Astrocyte (in vitro differentiated cells and primary cell): ENCODE measurements around the gene GRM7. TPM values are rescaled to one million over a fixed set of nuclear protein-coding genes. Genes with fewer than 3 reads are reported as not detected.

Source experiments
- DNase-seq: peaks from one replicate; pipeline ENCODE4 v3.0.0-alpha.2; 2010; ENCODE audit warnings: low read depth
- FAIRE-seq: peaks from 2 replicates; lab custom pipeline; 2011; peaks lifted over from hg19 to GRCh38; lab: Jason Lieb, UNC
- H2AFZ ChIP-seq: 2 replicates; pipeline ENCODE4 v1.6.0; 2012; ENCODE audit warnings: low read depth, low read length, inconsistent platforms
- H3K27ac ChIP-seq: 2 replicates; pipeline ENCODE4 v1.5.1; 2011; ENCODE audit warnings: low read depth, low read length, inconsistent platforms
- H3K27me3 ChIP-seq: 2 replicates; pipeline ENCODE4 v1.6.0; 2011; ENCODE audit warnings: low read length, inconsistent platforms; ENCODE audit not compliant: insufficient read depth
- H3K36me3 ChIP-seq: 2 replicates; pipeline ENCODE4 v1.5.1; 2011; ENCODE audit warnings: low read length, inconsistent platforms; ENCODE audit not compliant: insufficient read depth
- H3K4me1 ChIP-seq: 2 replicates; pipeline ENCODE4 v1.5.1; 2011; ENCODE audit warnings: low read length, inconsistent platforms; ENCODE audit not compliant: insufficient read depth
- H3K4me2 ChIP-seq: 2 replicates; pipeline ENCODE4 v1.6.0; 2012; ENCODE audit warnings: low read length, inconsistent platforms
- H3K4me3 ChIP-seq: 2 replicates; pipeline ENCODE4 v1.5.1; 2011; ENCODE audit warnings: low read depth, mild to moderate bottlenecking, low read length, inconsistent platforms; ENCODE audit not compliant: insufficient read depth
- H3K79me2 ChIP-seq: 2 replicates; pipeline ENCODE4 v1.6.0; 2012; ENCODE audit warnings: mild to moderate bottlenecking, low read length, inconsistent platforms; ENCODE audit not compliant: insufficient read depth
- H3K9ac ChIP-seq: 2 replicates; pipeline ENCODE4 v1.6.0; 2012; ENCODE audit warnings: mild to moderate bottlenecking, low read length, inconsistent platforms
- H3K9me3 ChIP-seq: 2 replicates; pipeline ENCODE4 v1.5.1; 2012; ENCODE audit warnings: low read depth, mild to moderate bottlenecking, low read length, inconsistent platforms; ENCODE audit not compliant: insufficient read depth
- H4K20me1 ChIP-seq: 2 replicates; pipeline ENCODE4 v1.6.0; 2012; ENCODE audit warnings: low read length, inconsistent platforms; ENCODE audit not compliant: insufficient read depth
- H3K27ac Mint-ChIP-seq: one replicate; pipeline ENCODE4 v1.8.0; 2021; ENCODE audit warnings: mild to moderate bottlenecking, mixed read lengths; ENCODE audit not compliant: unreplicated experiment
- H3K27me3 Mint-ChIP-seq: one replicate; pipeline ENCODE4 v1.8.0; 2021; ENCODE audit warnings: low read depth, mixed read lengths; ENCODE audit not compliant: unreplicated experiment
- H3K36me3 Mint-ChIP-seq: one replicate; pipeline ENCODE4 v1.8.0; 2021; ENCODE audit warnings: low read depth, mixed read lengths; ENCODE audit not compliant: unreplicated experiment
- H3K4me1 Mint-ChIP-seq: one replicate; pipeline ENCODE4 v1.8.0; 2021; ENCODE audit warnings: low read depth, mixed read lengths; ENCODE audit not compliant: unreplicated experiment
- H3K4me3 Mint-ChIP-seq: one replicate; pipeline ENCODE4 v1.8.0; 2021; ENCODE audit warnings: mild to moderate bottlenecking, moderate library complexity, mixed read lengths; ENCODE audit not compliant: unreplicated experiment
- H3K9me3 Mint-ChIP-seq: one replicate; pipeline ENCODE4 v1.8.0; 2021; ENCODE audit warnings: mild to moderate bottlenecking, mixed read lengths; ENCODE audit not compliant: unreplicated experiment
- EZH2 ChIP-seq: IDR thresholded peaks from 2 replicates; pipeline ENCODE4 v1.6.1; 2012; ENCODE audit warnings: mild to moderate bottlenecking, low read length, inconsistent platforms; ENCODE audit not compliant: insufficient read depth
- total RNA-seq: library from RNA; stranded (reverse); gene quantifications from 2 replicates; pipeline ENCODE4 v1.2.1, GENCODE V29; 2021
- TF ChIP-seq, protein P1 (sequence below): IDR thresholded peaks from 2 replicates; pipeline ENCODE4 v1.5.1; 2011; ENCODE audit warnings: low read depth, mild to moderate bottlenecking, inconsistent platforms, low read length, moderate library complexity; ENCODE audit not compliant: insufficient read depth

GRM7 gene
- total RNA-seq, 1 donor from 2014 or later, result not detected

DNA sequence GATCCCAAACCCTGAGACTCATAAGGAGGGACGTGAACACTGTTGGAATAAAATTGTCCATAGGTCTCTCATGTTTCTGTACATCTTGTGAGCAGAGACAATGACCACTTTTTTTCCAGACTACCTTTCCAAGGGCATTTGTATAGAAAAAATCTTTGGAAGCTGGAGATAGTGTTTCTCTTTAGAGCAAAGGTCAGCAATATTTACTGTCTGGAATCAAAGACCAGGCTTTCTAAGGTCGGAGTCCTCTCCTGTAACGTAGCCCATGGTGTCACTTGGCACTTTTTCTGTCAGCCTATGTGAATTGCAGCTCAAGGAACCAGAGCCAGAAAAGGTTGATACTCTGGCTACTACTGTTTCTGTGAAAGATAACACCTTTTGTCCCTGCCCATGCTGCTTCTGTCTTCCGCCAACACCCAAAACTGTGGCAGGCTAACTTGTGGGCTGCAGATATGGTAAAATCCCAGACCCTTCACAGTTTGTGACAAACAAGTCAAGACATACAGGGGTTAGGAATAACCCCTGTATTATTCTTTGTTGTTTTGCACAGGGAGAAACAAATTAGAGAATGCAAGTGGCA lies 578.3 kb downstream of the GRM7 start:
- Histone ChIP-seq H3K4me1 (no peaks in the 10 kb centered on the region), H3K27me3 (no peaks in the 10 kb centered on the region), H3K9me3 (no peaks in the 10 kb centered on the region), H2AFZ (no peak overlapping the region), H3K4me3 (no peak overlapping the region), H3K9ac (no peak overlapping the region), H3K27ac (no peak overlapping the region), H3K79me2 (no peaks in the 10 kb centered on the region), H3K36me3 (no peaks in the 10 kb centered on the region), H4K20me1 (no peaks in the 10 kb centered on the region), H3K4me2 (no peak overlapping the region)
- Mint-ChIP-seq H3K4me3 (no peak overlapping the region), H3K9me3 (no peaks in the 10 kb centered on the region), H3K27ac (no peak overlapping the region), H3K4me1 (no peaks in the 10 kb centered on the region), H3K27me3 (peaks cover 3% of the 10 kb centered on the region), H3K36me3 (no peaks in the 10 kb centered on the region)
- FAIRE-seq, result no peak
- no peak for TF ChIP-seq EZH2
- TF ChIP-seq, protein P1, sequence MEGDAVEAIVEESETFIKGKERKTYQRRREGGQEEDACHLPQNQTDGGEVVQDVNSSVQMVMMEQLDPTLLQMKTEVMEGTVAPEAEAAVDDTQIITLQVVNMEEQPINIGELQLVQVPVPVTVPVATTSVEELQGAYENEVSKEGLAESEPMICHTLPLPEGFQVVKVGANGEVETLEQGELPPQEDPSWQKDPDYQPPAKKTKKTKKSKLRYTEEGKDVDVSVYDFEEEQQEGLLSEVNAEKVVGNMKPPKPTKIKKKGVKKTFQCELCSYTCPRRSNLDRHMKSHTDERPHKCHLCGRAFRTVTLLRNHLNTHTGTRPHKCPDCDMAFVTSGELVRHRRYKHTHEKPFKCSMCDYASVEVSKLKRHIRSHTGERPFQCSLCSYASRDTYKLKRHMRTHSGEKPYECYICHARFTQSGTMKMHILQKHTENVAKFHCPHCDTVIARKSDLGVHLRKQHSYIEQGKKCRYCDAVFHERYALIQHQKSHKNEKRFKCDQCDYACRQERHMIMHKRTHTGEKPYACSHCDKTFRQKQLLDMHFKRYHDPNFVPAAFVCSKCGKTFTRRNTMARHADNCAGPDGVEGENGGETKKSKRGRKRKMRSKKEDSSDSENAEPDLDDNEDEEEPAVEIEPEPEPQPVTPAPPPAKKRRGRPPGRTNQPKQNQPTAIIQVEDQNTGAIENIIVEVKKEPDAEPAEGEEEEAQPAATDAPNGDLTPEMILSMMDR, result no peak
- no peak for DNase-seq

- Histone ChIP-seq H3K27ac (no peak overlapping the region), H4K20me1 (no peaks in the 10 kb centered on the region), H3K9ac (no peak overlapping the region), H3K4me1 (no peaks in the 10 kb centered on the region), H3K4me2 (no peak overlapping the region), H3K4me3 (no peak overlapping the region), H2AFZ (no peak overlapping the region), H3K79me2 (no peaks in the 10 kb centered on the region), H3K27me3 (no peaks in the 10 kb centered on the region), H3K9me3 (no peaks in the 10 kb centered on the region), H3K36me3 (no peaks in the 10 kb centered on the region)
- no peak for TF ChIP-seq EZH2
- TF ChIP-seq, protein P1, result no peak
- DNase-seq, result no peak
- Mint-ChIP-seq H3K9me3 (no peaks in the 10 kb centered on the region), H3K4me1 (no peaks in the 10 kb centered on the region), H3K27me3 (no peaks in the 10 kb centered on the region), H3K27ac (no peak overlapping the region), H3K36me3 (no peaks in the 10 kb centered on the region), H3K4me3 (no peak overlapping the region)
- no peak for FAIRE-seq
Observed at GRCh38 chr3:7444886-7445285, 584.0 kb downstream of the GRM7 start.

DNA sequence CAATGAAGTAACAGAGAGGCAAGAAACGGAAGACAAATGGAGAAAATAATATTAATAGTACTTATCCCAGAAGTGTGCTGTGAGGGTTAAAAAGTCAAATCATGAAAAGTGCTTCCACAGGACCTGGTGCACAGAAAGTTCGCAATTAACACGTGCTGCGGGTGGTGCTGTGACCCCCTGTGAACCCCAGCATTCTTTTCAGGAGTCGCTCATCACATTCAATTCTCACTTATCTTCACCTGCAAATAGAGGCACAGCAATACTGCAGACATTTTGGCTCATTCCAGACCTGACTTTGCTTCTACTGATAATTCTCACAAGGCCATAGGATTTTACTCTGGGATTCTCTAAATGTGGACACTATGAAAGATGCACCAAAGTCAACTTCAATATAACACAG lies 584.4 kb downstream of the GRM7 start:
- Histone ChIP-seq H3K4me1 (no peaks in the 10 kb centered on the region), H3K27ac (no peak overlapping the region), H2AFZ (no peak overlapping the region), H3K9me3 (no peaks in the 10 kb centered on the region), H3K4me3 (no peak overlapping the region), H3K4me2 (no peak overlapping the region), H4K20me1 (no peaks in the 10 kb centered on the region), H3K9ac (no peak overlapping the region), H3K27me3 (no peaks in the 10 kb centered on the region), H3K36me3 (no peaks in the 10 kb centered on the region), H3K79me2 (no peaks in the 10 kb centered on the region)
- Mint-ChIP-seq H3K9me3 (no peaks in the 10 kb centered on the region), H3K27ac (no peak overlapping the region), H3K27me3 (no peaks in the 10 kb centered on the region), H3K36me3 (no peaks in the 10 kb centered on the region), H3K4me1 (no peaks in the 10 kb centered on the region), H3K4me3 (no peak overlapping the region)
- FAIRE-seq, result no peak
- TF ChIP-seq EZH2, result no peak
- TF ChIP-seq, protein P1, result no peak
- no peak for DNase-seq
